ENCODE measurements around the gene LYZ.

- TF ChIP-seq CTCF (IDR thresholded peaks at IDR 0.05 in 8 of 11, conservative IDR thresholded peaks at IDR 0.05 in 3 of 11), result no peak
- TF ChIP-seq POLR2AphosphoS5 (IDR thresholded peaks at IDR 0.05), result no peak
Measured at GRCh38 chr12:69343885-69344612, 4.1 kb upstream of the LYZ start.

Data from spleen (tissue), 7 donors.